K562 (cell line): ENCODE data around the gene UBE2G2. TPM values are rescaled to one million over a fixed set of nuclear protein-coding genes. Genes with fewer than 3 reads are reported as not detected.

Source experiments
- ATF3 ChIP-seq, 2 experiments: fragments of 450-650 bp in 1 of 2; sonication (generic) in 1 of 2; formaldehyde crosslinking in 1 of 2; IDR thresholded peaks in 1 of 2; conservative IDR thresholded peaks in 1 of 2; 2 replicates each; pipeline versions ENCODE4 v1.6.1 to v1.8.1; 2016 to 2023; ENCODE audit warnings: mild to moderate bottlenecking in 2 of 2, moderate library complexity in 2 of 2, inconsistent platforms in 1 of 2, missing genetic modification reagents in 1 of 2
- ATF6 ChIP-seq: sonication (generic); formaldehyde crosslinking; IDR thresholded peaks from 2 replicates; pipeline ENCODE4 v1.4.0; 2020; ENCODE audit warnings: mild to moderate bottlenecking, missing genetic modification reagents
- KAT7 ChIP-seq: sonication (generic); formaldehyde crosslinking; IDR thresholded peaks from 2 replicates; pipeline ENCODE4 v1.8.0; 2022; ENCODE audit warnings: missing genetic modification reagents, mild to moderate bottlenecking, borderline replicate concordance
- MGA ChIP-seq: fragments of 450-650 bp; IDR thresholded peaks from 2 replicates; pipeline ENCODE4 v1.6.1; 2016; ENCODE audit warnings: mild to moderate bottlenecking, moderate library complexity
- NELFE ChIP-seq: IDR thresholded peaks from 2 replicates; pipeline ENCODE4 v1.6.1; 2011; ENCODE audit warnings: mild to moderate bottlenecking; ENCODE audit not compliant: insufficient read depth, insufficient read length
- NFE2 ChIP-seq: IDR thresholded peaks from 2 replicates; pipeline ENCODE4 v1.6.1; 2014; ENCODE audit warnings: antibody characterized with exemption, low read depth
- NR2F6 ChIP-seq: fragments of 450-650 bp; formaldehyde crosslinking; IDR thresholded peaks from 2 replicates; pipeline ENCODE4 v1.4.0; 2020; ENCODE audit warnings: mild to moderate bottlenecking
- PKNOX1 ChIP-seq: fragments of 450-650 bp; IDR thresholded peaks from 2 replicates; pipeline ENCODE4 v1.6.1; 2016
- USF1 ChIP-seq: sonication (generic); formaldehyde crosslinking; IDR thresholded peaks from 2 replicates; pipeline ENCODE4 v1.9.0; 2022; ENCODE audit warnings: mild to moderate bottlenecking, missing genetic modification reagents
- ZNF146 ChIP-seq: IDR thresholded peaks from one replicate; pipeline ENCODE4 v1.6.1; 2018; ENCODE audit warnings: missing compliant biosample characterization; ENCODE audit not compliant: unreplicated experiment
- polyA plus RNA-seq, 8 experiments: library from polyadenylated mRNA; depleted of rRNA in 4 of 8; stranded (reverse) in 5 of 8; unstranded in 3 of 8; fragments of >200 nt; fragmentation: Nextera tagmentation in 2 of 8; fragmentation: Illumina TruSeq in 1 of 8; extraction: Ambion mirVana in 2 of 8; extraction: Trizol in 1 of 8; gene quantifications; 2 replicates each; pipeline versions ENCODE4 v1.2.1 to v1.2.3, GENCODE V29; 2011 to 2014; ENCODE audit warnings: inconsistent platforms in 1 of 8, missing spikeins in 1 of 8
- total RNA-seq, 7 experiments: library from RNA; depleted of rRNA in 6 of 7; stranded (reverse); fragments of >200 nt in 6 of 7; fragmentation: Illumina TruSeq in 2 of 7; extraction: Trizol in 2 of 7; gene quantifications; 2 replicates each; pipeline versions ENCODE4 v1.2.1 to v1.2.3, GENCODE V29; 2011 to 2021; ENCODE audit warnings: low replicate concordance in 1 of 7

The UBE2G2 gene
- total and polyA plus RNA-seq, 9 of the 15 experiments (the other 6 are each of a cell fraction or from before 2014, with no cell fraction given) = 47.5 to 225 (median 140) TPM

GRCh38 chr21:44833663-44834062 is 32.0 kb upstream of the UBE2G2 start (continued):
- TF ChIP-seq MGA (no peak), NFE2 (no peak), PKNOX1 (0 out of 2 replicates have a peak, but pooled peaks have one; percentile 28), ZNF146 (CRISPR knock-in tag) (no peak), USF1 (CRISPR knock-in tag) (no peak), NR2F6 (CRISPR knock-in tag) (no peak), ATF3 (IDR thresholded peaks at IDR 0.05) (peak; percentile 94), ATF3 (CRISPR knock-in tag; conservative IDR thresholded peaks at IDR 0.05) (no peak), NELFE (no peak), KAT7 (no peak), ATF6 (no peak)
